Measurements from ENCODE around the gene NKAIN2. TPM values are rescaled to one million over a fixed set of nuclear protein-coding genes. Genes with fewer than 3 reads are reported as not detected.
"Not testable (repeated sequence)": the region's sequence is repeated elsewhere in the genome, so short reads cannot be mapped to it uniquely, and the experiment has no call there.

Gene NKAIN2
- total RNA-seq, 1 donor from 2014 or later = 0.56 TPM

DNA sequence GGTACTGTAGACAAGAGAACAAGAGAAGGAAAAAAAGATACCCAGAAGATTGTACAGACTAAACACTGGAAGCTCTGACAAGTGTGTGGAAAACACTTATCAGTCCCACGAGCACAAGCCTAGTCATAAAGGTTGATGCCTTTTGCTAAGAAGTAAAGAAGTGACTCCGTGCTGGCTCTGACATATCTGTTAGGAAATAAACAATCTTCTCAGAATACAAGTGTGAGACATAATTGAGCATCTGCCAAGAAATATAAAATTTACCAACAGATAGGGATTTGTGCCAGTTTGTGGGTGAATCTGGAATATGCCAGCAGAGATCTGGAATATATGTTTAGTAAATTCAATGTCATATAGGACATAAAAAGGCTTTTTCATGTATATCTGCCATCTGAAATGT lies 899.9 kb downstream of the NKAIN2 start:
- Mint-ChIP-seq H3K27ac (ENCODE audit: unreplicated experiment) (no peak overlapping the region), H3K27me3 (ENCODE audit: unreplicated experiment) (no peaks in the 10 kb centered on the region), H3K36me3 (ENCODE audit: unreplicated experiment) (no peaks in the 10 kb centered on the region)

DNA sequence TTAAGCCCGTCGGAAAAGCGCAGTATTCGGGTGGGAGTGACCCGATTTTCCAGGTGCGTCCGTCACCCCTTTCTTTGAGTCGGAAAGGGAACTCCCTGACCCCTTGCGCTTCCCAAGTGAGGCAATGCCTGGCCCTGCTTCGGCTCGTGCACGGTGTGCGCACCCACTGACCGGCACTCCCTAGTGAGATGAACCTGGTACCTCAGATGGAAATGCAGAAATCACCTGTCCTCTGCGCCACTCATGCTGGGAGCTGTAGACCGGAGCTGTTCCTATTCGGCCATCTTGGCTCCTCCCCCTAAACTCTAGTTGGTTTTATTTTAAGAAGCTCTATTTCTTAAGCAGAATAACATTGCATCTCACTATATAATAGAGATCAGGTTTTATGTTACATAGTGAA lies 908.9 kb downstream of the NKAIN2 start:
- H3K27ac Mint-ChIP-seq (ENCODE audit: unreplicated experiment); H3K9me3 Mint-ChIP-seq (ENCODE audit: unreplicated experiment); DNase-seq; H3K36me3 Mint-ChIP-seq (ENCODE audit: unreplicated experiment); H3K4me3 Mint-ChIP-seq (ENCODE audit: unreplicated experiment); H3K4me1 Mint-ChIP-seq (ENCODE audit: low read depth, unreplicated experiment); H3K27me3 Mint-ChIP-seq (ENCODE audit: unreplicated experiment): not testable (repeated sequence)

More for the DNA sequence above, 899.9 kb downstream of the NKAIN2 start:
- no peak for DNase-seq
- TF ChIP-seq, protein P1, sequence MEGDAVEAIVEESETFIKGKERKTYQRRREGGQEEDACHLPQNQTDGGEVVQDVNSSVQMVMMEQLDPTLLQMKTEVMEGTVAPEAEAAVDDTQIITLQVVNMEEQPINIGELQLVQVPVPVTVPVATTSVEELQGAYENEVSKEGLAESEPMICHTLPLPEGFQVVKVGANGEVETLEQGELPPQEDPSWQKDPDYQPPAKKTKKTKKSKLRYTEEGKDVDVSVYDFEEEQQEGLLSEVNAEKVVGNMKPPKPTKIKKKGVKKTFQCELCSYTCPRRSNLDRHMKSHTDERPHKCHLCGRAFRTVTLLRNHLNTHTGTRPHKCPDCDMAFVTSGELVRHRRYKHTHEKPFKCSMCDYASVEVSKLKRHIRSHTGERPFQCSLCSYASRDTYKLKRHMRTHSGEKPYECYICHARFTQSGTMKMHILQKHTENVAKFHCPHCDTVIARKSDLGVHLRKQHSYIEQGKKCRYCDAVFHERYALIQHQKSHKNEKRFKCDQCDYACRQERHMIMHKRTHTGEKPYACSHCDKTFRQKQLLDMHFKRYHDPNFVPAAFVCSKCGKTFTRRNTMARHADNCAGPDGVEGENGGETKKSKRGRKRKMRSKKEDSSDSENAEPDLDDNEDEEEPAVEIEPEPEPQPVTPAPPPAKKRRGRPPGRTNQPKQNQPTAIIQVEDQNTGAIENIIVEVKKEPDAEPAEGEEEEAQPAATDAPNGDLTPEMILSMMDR (IDR thresholded peaks at IDR 0.05; ENCODE audit: partially characterized antibody, unreplicated experiment) = no peak
- Mint-ChIP-seq H3K9me3 (ENCODE audit: unreplicated experiment) (no peaks in the 10 kb centered on the region), H3K4me1 (ENCODE audit: low read depth, unreplicated experiment) (peaks cover 3% of the 10 kb centered on the region), H3K4me3 (ENCODE audit: unreplicated experiment) (no peak overlapping the region)

DNA sequence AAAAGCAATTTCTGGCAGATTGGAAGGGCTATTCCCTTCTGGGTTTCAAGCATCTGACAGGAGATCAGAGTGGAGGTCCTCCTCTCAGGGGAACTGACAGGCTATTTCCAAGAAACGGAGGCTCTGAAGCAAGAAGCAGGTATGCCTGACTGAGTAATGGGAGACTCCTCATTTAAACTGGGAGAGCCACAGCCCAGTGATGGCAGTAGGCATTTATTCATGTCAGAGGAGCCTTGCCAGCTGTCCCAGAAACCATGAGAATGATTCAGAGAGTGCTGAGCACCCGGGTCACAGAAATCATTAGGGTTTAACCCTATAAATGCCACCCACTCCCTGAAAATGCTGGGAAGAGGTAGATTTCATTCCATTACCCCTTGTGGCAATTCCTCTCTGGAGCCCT lies 911.1 kb downstream of the NKAIN2 start:
- Mint-ChIP-seq H3K27ac (ENCODE audit: unreplicated experiment) (no peak overlapping the region), H3K4me1 (ENCODE audit: low read depth, unreplicated experiment) (peaks cover 5% of the 10 kb centered on the region), H3K4me3 (ENCODE audit: unreplicated experiment) (no peak overlapping the region), H3K36me3 (ENCODE audit: unreplicated experiment) (no peaks in the 10 kb centered on the region), H3K9me3 (ENCODE audit: unreplicated experiment) (no peaks in the 10 kb centered on the region), H3K27me3 (ENCODE audit: unreplicated experiment) (peaks cover 1% of the 10 kb centered on the region)
- DNase-seq = no peak
- TF ChIP-seq, protein P1 (IDR thresholded peaks at IDR 0.05; ENCODE audit: partially characterized antibody, unreplicated experiment) = no peak

DNA sequence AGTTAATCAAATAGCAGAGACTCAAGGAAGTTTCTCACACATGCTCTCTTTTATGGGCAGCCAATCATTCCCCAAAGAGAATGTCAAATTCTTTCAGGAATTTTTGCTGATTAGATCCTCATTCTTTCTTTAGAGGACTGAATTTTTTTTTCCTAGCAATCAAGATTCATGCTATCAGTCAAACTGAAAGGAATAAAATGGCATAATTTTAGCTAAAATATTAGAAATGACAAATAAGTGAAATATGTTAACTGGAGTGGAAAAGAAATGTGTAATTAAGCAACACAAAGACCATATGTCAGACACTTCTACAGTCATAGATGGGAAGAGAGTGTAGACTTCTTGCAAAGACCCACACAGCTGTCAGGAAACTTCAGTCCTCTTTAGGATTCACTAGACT lies 916.2 kb downstream of the NKAIN2 start:
- H3K36me3 Mint-ChIP-seq (ENCODE audit: unreplicated experiment) = no peaks in the 10 kb centered on the region
- peaks cover 2% of the 10 kb centered on the region for H3K4me1 Mint-ChIP-seq (ENCODE audit: low read depth, unreplicated experiment)
- H3K9me3 Mint-ChIP-seq (ENCODE audit: unreplicated experiment) = no peaks in the 10 kb centered on the region
- TF ChIP-seq, protein P1 (IDR thresholded peaks at IDR 0.05; ENCODE audit: partially characterized antibody, unreplicated experiment) = no peak
- H3K27me3 Mint-ChIP-seq (ENCODE audit: unreplicated experiment) = no peaks in the 10 kb centered on the region
- no peak overlapping the region for H3K4me3 Mint-ChIP-seq (ENCODE audit: unreplicated experiment)
- no peak overlapping the region for H3K27ac Mint-ChIP-seq (ENCODE audit: unreplicated experiment)
- no peak for DNase-seq

DNA sequence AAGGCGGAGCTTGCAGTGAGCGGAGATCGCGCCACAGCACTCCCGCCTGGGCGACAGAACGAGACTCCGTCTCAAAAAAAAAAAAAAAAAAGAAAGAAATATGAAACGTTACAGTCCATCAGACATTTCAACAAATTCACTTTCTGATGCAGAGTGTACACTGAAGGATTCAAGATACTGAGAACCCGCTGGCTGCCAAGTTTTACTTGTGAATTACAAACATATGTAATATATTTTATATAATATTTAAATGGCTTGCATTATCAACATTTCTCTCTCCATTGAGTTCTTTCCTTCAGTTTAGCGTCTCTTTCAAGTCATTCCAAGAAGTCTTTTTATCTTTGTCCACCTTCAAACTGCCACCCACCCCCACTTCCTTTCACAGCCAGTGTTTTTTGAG lies 917.7 kb downstream of the NKAIN2 start:
- Mint-ChIP-seq H3K4me1 (ENCODE audit: low read depth, unreplicated experiment) (peaks cover 2% of the 10 kb centered on the region), H3K27ac (ENCODE audit: unreplicated experiment) (no peak overlapping the region), H3K4me3 (ENCODE audit: unreplicated experiment) (no peak overlapping the region), H3K9me3 (ENCODE audit: unreplicated experiment) (no peaks in the 10 kb centered on the region), H3K27me3 (ENCODE audit: unreplicated experiment) (no peaks in the 10 kb centered on the region), H3K36me3 (ENCODE audit: unreplicated experiment) (no peaks in the 10 kb centered on the region)
- TF ChIP-seq, protein P1 (IDR thresholded peaks at IDR 0.05; ENCODE audit: partially characterized antibody, unreplicated experiment) = no peak
- no peak for DNase-seq

All from glutamatergic neuron (in vitro differentiated cells).